HCT116 (cell line): ENCODE data around the gene MCTP2. TPM values are rescaled to one million over a fixed set of nuclear protein-coding genes. Genes with fewer than 3 reads are reported as not detected.

Source experiments
- ATAC-seq: fragments of 200-7000 bp; cut with Tn5 transposase; 2 replicates; pipeline ENCODE4 v1.9.1; 2020; ENCODE audit warnings: mild to moderate bottlenecking, moderate library complexity
- BruUV-seq: library from RNA; stranded (reverse); fragments of 400-500 nt; replicated peaks from 2 replicates; lab custom pipeline; 2021; lab: Mats Ljungman, UMichigan
- CTCF ChIA-PET: fragments of 300-600 bp; sonication (Branson Sonifier 250); formaldehyde crosslinking; loops from one replicate; lab custom pipeline; 2021; ENCODE audit warnings: antibody characterized with exemption; lab: Charles Lee
- POLR2A ChIA-PET: fragments of 300-600, 350-600 bp; sonication (Branson Sonifier 250); formaldehyde crosslinking; loops from one replicate; lab custom pipeline; 2021; ENCODE audit warnings: antibody characterized with exemption; lab: Charles Lee
- RAD21 ChIA-PET, 2 experiments: fragments of 300-600 bp; sonication (Branson Sonifier 250); formaldehyde crosslinking; loops; one replicate each; lab custom pipeline; 2023; ENCODE audit warnings: low total read pairs in 2 of 2; ENCODE audit not compliant: uncharacterized antibody in 2 of 2, unreplicated experiment in 2 of 2, low non-redundant PET in 1 of 2; lab: Charles Lee
- DNase-seq: peaks from one replicate; pipeline ENCODE4 v3.0.0-alpha.2; 2010; ENCODE audit warnings: low read depth, low spot score
- H2AFZ ChIP-seq: fragments of 200-600 bp; shearing (Covaris generic), sonication (generic); 2 replicates; pipeline ENCODE4 v1.6.1; 2017; ENCODE audit warnings: low read depth, mixed run types, mixed read lengths, antibody characterized with exemption, low read length; ENCODE audit not compliant: poor library complexity, severe bottlenecking
- H3K27ac ChIP-seq: 2 replicates; pipeline ENCODE4 v1.5.1; 2012; ENCODE audit warnings: low read depth, low read length
- H3K27me3 ChIP-seq: fragments of 200-600 bp; sonication (generic); 2 replicates; pipeline ENCODE4 v1.6.1; 2016; ENCODE audit warnings: mixed run types, low read length, mixed read lengths; ENCODE audit not compliant: insufficient read depth
- H3K36me3 ChIP-seq, 2 experiments: fragments of 200-500 bp in 1 of 2; fragments of 200-600 bp in 1 of 2; sonication (Bioruptor generic) in 1 of 2; sonication (generic) in 1 of 2; 2 replicates each; pipeline versions ENCODE4 v1.5.1 to v1.6.1; 2014 to 2016; ENCODE audit warnings: low read length in 2 of 2, inconsistent platforms in 1 of 2, mixed read lengths in 1 of 2, mixed run types in 1 of 2; ENCODE audit not compliant: insufficient read depth in 2 of 2, control insufficient read depth in 1 of 2
- H3K4me1 ChIP-seq, 2 experiments: fragments of 200-600 bp in 1 of 2; sonication (generic) in 1 of 2; 2 replicates each; pipeline versions ENCODE4 v1.5.1 to v1.6.1; 2012 to 2017; ENCODE audit warnings: low read length in 2 of 2, inconsistent platforms in 1 of 2, mild to moderate bottlenecking in 1 of 2, mixed read lengths in 1 of 2, mixed run types in 1 of 2, moderate library complexity in 1 of 2; ENCODE audit not compliant: insufficient read depth in 2 of 2, control insufficient read depth in 1 of 2
- H3K4me2 ChIP-seq: fragments of 200-600 bp; sonication (generic); 2 replicates; pipeline ENCODE4 v1.6.1; 2017; ENCODE audit warnings: mixed run types, low read length, mixed read lengths
- H3K4me3 ChIP-seq, 2 experiments: fragments of 200-600 bp in 1 of 2; sonication (generic) in 1 of 2; replicated peaks in 1 of 2; 2 replicates each; pipeline ENCODE4 v1.5.1; 2011 to 2016; ENCODE audit warnings: low read length in 2 of 2, control low read depth in 1 of 2, low read depth in 1 of 2, mild to moderate bottlenecking in 1 of 2, mixed read lengths in 1 of 2, mixed run types in 1 of 2
- H3K79me2 ChIP-seq: fragments of 200-600 bp; sonication (generic); 2 replicates; pipeline ENCODE4 v1.6.1; 2017; ENCODE audit warnings: mild to moderate bottlenecking, mixed run types, low read length, moderate library complexity, mixed read lengths; ENCODE audit not compliant: insufficient read depth
- H3K9ac ChIP-seq: fragments of 200-600 bp; sonication (generic); 2 replicates; pipeline ENCODE4 v1.6.1; 2016; ENCODE audit warnings: low read length, mixed read lengths
- H3K9me2 ChIP-seq: fragments of 200-600 bp; sonication (generic), shearing (Covaris generic); 2 replicates; pipeline ENCODE4 v1.6.1; 2017; ENCODE audit warnings: mixed run types, mild to moderate bottlenecking, moderate library complexity; ENCODE audit not compliant: insufficient read depth
- H3K9me3 ChIP-seq, 2 experiments: fragments of 200-500 bp in 1 of 2; fragments of 200-600 bp in 1 of 2; sonication (Bioruptor generic) in 1 of 2; sonication (generic) in 1 of 2; 2 replicates each; pipeline ENCODE4 v1.6.1; 2014 to 2017; ENCODE audit warnings: low read length in 2 of 2, mixed read lengths in 2 of 2, inconsistent platforms in 1 of 2, low read depth in 1 of 2, mild to moderate bottlenecking in 1 of 2, mixed run types in 1 of 2, moderate library complexity in 1 of 2; ENCODE audit not compliant: control insufficient read depth in 1 of 2, insufficient read depth in 1 of 2
- H4K20me1 ChIP-seq: fragments of 200-600 bp; sonication (generic), shearing (Covaris generic); 2 replicates; pipeline ENCODE4 v1.6.1; 2017; ENCODE audit warnings: mixed run types, mild to moderate bottlenecking, moderate library complexity; ENCODE audit not compliant: insufficient read depth
- EGR1 ChIP-seq: IDR thresholded peaks from 2 replicates; pipeline ENCODE4 v1.6.1; 2012; ENCODE audit warnings: low read depth
- ELF1 ChIP-seq: IDR thresholded peaks from 2 replicates; pipeline ENCODE4 v1.6.1; 2012; ENCODE audit warnings: low read depth, borderline replicate concordance
- EZH2 ChIP-seq: fragments of 200-600 bp; sonication (generic); IDR thresholded peaks from 2 replicates; pipeline ENCODE4 v1.6.1; 2017; ENCODE audit warnings: antibody characterized with exemption, mixed run types
- FOSL1 ChIP-seq: IDR thresholded peaks from 2 replicates; pipeline ENCODE4 v1.6.1; 2012; ENCODE audit warnings: low read depth
- JUND ChIP-seq: IDR thresholded peaks from 2 replicates; pipeline ENCODE4 v1.6.1; 2012
- RAD21 ChIP-seq: IDR thresholded peaks from 2 replicates; pipeline ENCODE4 v1.6.1; 2012; ENCODE audit warnings: low read depth, mild to moderate bottlenecking
- SIN3A ChIP-seq: IDR thresholded peaks from 2 replicates; pipeline ENCODE4 v1.6.1; 2012; ENCODE audit warnings: low read depth
- TCF7L2 ChIP-seq: IDR thresholded peaks from 2 replicates; pipeline ENCODE4 v1.7.0; 2011; ENCODE audit warnings: borderline replicate concordance, inconsistent platforms; ENCODE audit not compliant: insufficient read depth, insufficient read length; ENCODE audit errors: extremely low read depth
- ZFX ChIP-seq: fragments of 450-650 bp; IDR thresholded peaks from 2 replicates; pipeline ENCODE4 v1.6.1; 2017
- intact Hi-C: fragments of 100-400 bp; cut with micrococcal nuclease; formaldehyde crosslinking; loops from 2 replicates; pipeline ENCODE4 v1.10.0; 2022
- total RNA-seq: library from RNA; stranded (reverse); gene quantifications from one replicate; pipeline ENCODE4 v1.2.1, GENCODE V29; 2021; ENCODE audit not compliant: unreplicated experiment
- TF ChIP-seq, protein P1 (sequence below): IDR thresholded peaks from 2 replicates; pipeline ENCODE4 v1.6.1; 2012; ENCODE audit warnings: low read depth
- TF ChIP-seq, protein P2 (sequence below): IDR thresholded peaks from 2 replicates; pipeline ENCODE4 v1.6.1; 2011; ENCODE audit warnings: mild to moderate bottlenecking, low read length, moderate library complexity; ENCODE audit not compliant: insufficient replicate concordance; ENCODE audit errors: extremely low read depth

The MCTP2 gene
- total RNA-seq, 1 experiment from 2014 or later: 12.9 TPM

- H3K9me2 ChIP-seq: no peaks in the 10 kb centered on the region
- H3K9me3 ChIP-seq: no peaks in the 10 kb centered on the region
- CTCF ChIA-PET: no interaction called here
- H2AFZ ChIP-seq: no peak overlapping the region
- H3K4me1 ChIP-seq: no peaks in the 10 kb centered on the region
- no peak overlapping the region for H3K27ac ChIP-seq
- H3K4me3 ChIP-seq: no peak overlapping the region
- no peaks in the 10 kb centered on the region; the same call in 1 of the 2 replicates for H3K27me3 ChIP-seq
- no peaks in the 10 kb centered on the region for H3K36me3 ChIP-seq
- TF ChIP-seq, protein P1, sequence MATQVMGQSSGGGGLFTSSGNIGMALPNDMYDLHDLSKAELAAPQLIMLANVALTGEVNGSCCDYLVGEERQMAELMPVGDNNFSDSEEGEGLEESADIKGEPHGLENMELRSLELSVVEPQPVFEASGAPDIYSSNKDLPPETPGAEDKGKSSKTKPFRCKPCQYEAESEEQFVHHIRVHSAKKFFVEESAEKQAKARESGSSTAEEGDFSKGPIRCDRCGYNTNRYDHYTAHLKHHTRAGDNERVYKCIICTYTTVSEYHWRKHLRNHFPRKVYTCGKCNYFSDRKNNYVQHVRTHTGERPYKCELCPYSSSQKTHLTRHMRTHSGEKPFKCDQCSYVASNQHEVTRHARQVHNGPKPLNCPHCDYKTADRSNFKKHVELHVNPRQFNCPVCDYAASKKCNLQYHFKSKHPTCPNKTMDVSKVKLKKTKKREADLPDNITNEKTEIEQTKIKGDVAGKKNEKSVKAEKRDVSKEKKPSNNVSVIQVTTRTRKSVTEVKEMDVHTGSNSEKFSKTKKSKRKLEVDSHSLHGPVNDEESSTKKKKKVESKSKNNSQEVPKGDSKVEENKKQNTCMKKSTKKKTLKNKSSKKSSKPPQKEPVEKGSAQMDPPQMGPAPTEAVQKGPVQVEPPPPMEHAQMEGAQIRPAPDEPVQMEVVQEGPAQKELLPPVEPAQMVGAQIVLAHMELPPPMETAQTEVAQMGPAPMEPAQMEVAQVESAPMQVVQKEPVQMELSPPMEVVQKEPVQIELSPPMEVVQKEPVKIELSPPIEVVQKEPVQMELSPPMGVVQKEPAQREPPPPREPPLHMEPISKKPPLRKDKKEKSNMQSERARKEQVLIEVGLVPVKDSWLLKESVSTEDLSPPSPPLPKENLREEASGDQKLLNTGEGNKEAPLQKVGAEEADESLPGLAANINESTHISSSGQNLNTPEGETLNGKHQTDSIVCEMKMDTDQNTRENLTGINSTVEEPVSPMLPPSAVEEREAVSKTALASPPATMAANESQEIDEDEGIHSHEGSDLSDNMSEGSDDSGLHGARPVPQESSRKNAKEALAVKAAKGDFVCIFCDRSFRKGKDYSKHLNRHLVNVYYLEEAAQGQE: no peak
- TF ChIP-seq EGR1 (no peak), FOSL1 (no peak), JUND (no peak), RAD21 (no peak), TCF7L2 (no peak), ELF1 (no peak), SIN3A (no peak), EZH2 (no peak), ZFX (no peak)
- TF ChIP-seq, protein P2, sequence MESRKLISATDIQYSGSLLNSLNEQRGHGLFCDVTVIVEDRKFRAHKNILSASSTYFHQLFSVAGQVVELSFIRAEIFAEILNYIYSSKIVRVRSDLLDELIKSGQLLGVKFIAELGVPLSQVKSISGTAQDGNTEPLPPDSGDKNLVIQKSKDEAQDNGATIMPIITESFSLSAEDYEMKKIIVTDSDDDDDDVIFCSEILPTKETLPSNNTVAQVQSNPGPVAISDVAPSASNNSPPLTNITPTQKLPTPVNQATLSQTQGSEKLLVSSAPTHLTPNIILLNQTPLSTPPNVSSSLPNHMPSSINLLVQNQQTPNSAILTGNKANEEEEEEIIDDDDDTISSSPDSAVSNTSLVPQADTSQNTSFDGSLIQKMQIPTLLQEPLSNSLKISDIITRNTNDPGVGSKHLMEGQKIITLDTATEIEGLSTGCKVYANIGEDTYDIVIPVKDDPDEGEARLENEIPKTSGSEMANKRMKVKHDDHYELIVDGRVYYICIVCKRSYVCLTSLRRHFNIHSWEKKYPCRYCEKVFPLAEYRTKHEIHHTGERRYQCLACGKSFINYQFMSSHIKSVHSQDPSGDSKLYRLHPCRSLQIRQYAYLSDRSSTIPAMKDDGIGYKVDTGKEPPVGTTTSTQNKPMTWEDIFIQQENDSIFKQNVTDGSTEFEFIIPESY: no peak
- TF ChIP-seq, all 23 proteins: peak for 0
- ATAC-seq: no peak
- DNase-seq: no peak
- no peaks in the 10 kb centered on the region for H3K79me2 ChIP-seq
- H3K9ac ChIP-seq: no peak overlapping the region
- H4K20me1 ChIP-seq: no peaks in the 10 kb centered on the region
- RAD21 ChIA-PET: no interaction called here
- POLR2A ChIA-PET: no interaction called here
- intact Hi-C loops: no loop called here
- no peak overlapping the region for H3K4me2 ChIP-seq
- no TSS peak for BruUV-seq
Measured at GRCh38 chr15:94198633-94199032, 32.7 kb upstream of the MCTP2 start.
